Colonic mucosa (tissue), 4 donors: Measurements from ENCODE around the gene CXCL6. TPM values are rescaled to one million over a fixed set of nuclear protein-coding genes. Genes with fewer than 3 reads are reported as not detected.

Source experiments
- DNase-seq: peaks from one replicate; pipeline ENCODE4 v3.0.0-alpha.2; 2020
- H3K27ac ChIP-seq: fragments of 200-600 bp; one replicate; pipeline ENCODE4 v1.8.0; 2021
- H3K27me3 ChIP-seq: fragments of 200-600 bp; one replicate; pipeline ENCODE4 v1.8.0; 2021
- H3K36me3 ChIP-seq: fragments of 200-600 bp; one replicate; pipeline ENCODE4 v1.8.0; 2021
- H3K4me1 ChIP-seq: fragments of 200-600 bp; one replicate; pipeline ENCODE4 v1.8.0; 2021; ENCODE audit warnings: mild to moderate bottlenecking
- H3K4me3 ChIP-seq: fragments of 200-600 bp; one replicate; pipeline ENCODE4 v1.8.0; 2021
- H3K9ac ChIP-seq, 2 donors: one replicate each; pipeline ENCODE4 v1.7.0; 2013; ENCODE audit warnings: control low read depth in 2 of 2, low read depth in 2 of 2, low read length in 2 of 2
- H3K9me3 ChIP-seq: fragments of 200-600 bp; one replicate; pipeline ENCODE4 v1.8.0; 2021
- intact Hi-C: fragments of 100-400 bp; cut with DNase I; formaldehyde crosslinking; loops from one replicate; pipeline ENCODE4 v1.14.1; 2022
- total RNA-seq, 2 donors: library from RNA; stranded (reverse); fragmentation: NEBNext Ultra II Directional in 1 of 2; extraction: Animal tissue kit (Norgen Biotek cat#: 25700) in 1 of 2; gene quantifications; one replicate each; pipeline ENCODE4 v1.2.1, GENCODE V29; 2021
- TF ChIP-seq, protein P1 (sequence below): fragments of 200-600 bp; IDR thresholded peaks from one replicate; pipeline ENCODE4 v1.8.0; 2022; ENCODE audit warnings: antibody characterized with exemption, mild to moderate bottlenecking
- donor health status: healthy.
- donor health status: DM: no; HTN: no; CAD: no.
- donor health status: DM: no; HTN: no; CAD: no.

CXCL6 gene
- total RNA-seq, 2 donors from 2014 or later: 0.32 to 0.42 TPM

- intact Hi-C loops: no loop called here
- peak; percentile 27 for DNase-seq
- Histone ChIP-seq H3K9me3 (no peaks in the 10 kb centered on the region), H3K36me3 (no peaks in the 10 kb centered on the region), H3K27ac (no peak within 1 kb of the TSS), H3K4me3 (no peak within 1 kb of the TSS), H3K9ac (no peak within 1 kb of the TSS), H3K27me3 (no peaks in the 10 kb centered on the region), H3K4me1 (no peaks in the 10 kb centered on the region)
- TF ChIP-seq, protein P1, sequence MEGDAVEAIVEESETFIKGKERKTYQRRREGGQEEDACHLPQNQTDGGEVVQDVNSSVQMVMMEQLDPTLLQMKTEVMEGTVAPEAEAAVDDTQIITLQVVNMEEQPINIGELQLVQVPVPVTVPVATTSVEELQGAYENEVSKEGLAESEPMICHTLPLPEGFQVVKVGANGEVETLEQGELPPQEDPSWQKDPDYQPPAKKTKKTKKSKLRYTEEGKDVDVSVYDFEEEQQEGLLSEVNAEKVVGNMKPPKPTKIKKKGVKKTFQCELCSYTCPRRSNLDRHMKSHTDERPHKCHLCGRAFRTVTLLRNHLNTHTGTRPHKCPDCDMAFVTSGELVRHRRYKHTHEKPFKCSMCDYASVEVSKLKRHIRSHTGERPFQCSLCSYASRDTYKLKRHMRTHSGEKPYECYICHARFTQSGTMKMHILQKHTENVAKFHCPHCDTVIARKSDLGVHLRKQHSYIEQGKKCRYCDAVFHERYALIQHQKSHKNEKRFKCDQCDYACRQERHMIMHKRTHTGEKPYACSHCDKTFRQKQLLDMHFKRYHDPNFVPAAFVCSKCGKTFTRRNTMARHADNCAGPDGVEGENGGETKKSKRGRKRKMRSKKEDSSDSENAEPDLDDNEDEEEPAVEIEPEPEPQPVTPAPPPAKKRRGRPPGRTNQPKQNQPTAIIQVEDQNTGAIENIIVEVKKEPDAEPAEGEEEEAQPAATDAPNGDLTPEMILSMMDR: no peak
These were observed 16.8 kb downstream of the CXCL6 start, which contains the start of gene PF4V1 for GRCh38 chr4:73853246-73853704. PF4V1 (plus strand) TSS chr4:73853296; CDS start chr4:73853363, 67 bp downstream.

- H3K4me1 ChIP-seq: no peaks in the 10 kb centered on the region
- H3K9me3 ChIP-seq: no peaks in the 10 kb centered on the region
- intact Hi-C loops: no loop called here
- DNase-seq: no peak
- H3K9ac ChIP-seq: no peak overlapping the region
- no peak overlapping the region for H3K4me3 ChIP-seq
- H3K27ac ChIP-seq: no peak overlapping the region
- TF ChIP-seq, protein P1: no peak
- no peaks in the 10 kb centered on the region for H3K27me3 ChIP-seq
- H3K36me3 ChIP-seq: no peaks in the 10 kb centered on the region
These were observed 17.4 kb downstream of the CXCL6 start for GRCh38 chr4:73853718-73854473.

DNA sequence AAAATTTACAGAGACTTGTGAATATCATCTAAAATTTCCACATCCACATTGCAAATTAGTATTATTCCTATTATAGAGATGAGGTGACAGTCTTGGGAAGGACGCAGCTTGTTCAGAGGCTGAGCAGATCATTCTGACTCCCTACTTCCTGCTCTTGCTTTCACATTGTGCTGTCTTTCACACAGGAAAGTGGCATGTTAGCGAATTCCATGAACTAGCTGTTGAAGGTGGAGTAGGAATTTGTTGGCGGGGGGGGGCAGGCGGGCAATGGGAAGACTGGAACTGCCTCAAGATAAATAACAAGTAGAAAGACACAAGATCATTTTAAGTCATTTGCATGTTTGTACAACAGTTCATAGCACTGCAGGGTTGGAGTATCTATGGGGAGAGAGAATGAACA, 18.9 kb downstream of the CXCL6 start:
- Histone ChIP-seq H3K4me3 (no peak overlapping the region), H3K9ac (no peak overlapping the region), H3K27ac (no peak overlapping the region), H3K27me3 (no peaks in the 10 kb centered on the region), H3K4me1 (no peaks in the 10 kb centered on the region), H3K9me3 (no peaks in the 10 kb centered on the region), H3K36me3 (no peaks in the 10 kb centered on the region)
- intact Hi-C loops: no loop called here
- TF ChIP-seq, protein P1: no peak
- no peak for DNase-seq

GRCh38 chr4:73856518-73856917, 20.0 kb downstream of the CXCL6 start:
- no peaks in the 10 kb centered on the region for H3K36me3 ChIP-seq
- H3K27ac ChIP-seq: no peak overlapping the region

DNA sequence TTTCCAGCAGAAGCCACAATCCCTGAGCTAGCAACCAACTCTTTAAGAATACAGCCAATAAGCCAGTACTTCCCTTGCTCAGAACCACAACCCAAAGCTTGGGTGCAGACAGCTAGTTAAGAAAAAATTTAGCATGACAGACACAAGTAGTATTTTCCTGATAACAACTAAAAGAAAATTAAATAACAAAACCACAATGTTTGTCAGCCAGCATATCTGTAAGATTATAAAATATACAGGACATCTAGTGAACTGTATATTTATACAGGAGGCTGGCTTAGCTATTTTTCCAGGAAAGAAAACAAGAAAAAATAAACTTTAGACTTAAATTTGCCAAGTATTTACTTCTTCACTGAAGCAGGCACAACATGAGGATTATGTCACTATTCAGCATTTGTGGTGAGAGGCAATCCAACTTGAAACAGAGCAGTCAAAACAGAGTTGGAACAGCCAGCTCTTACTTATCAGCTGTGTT, 23.2 kb downstream of the CXCL6 start:
- Histone ChIP-seq H3K4me1 (no peaks in the 10 kb centered on the region), H3K9ac (no peak overlapping the region), H3K9me3 (no peaks in the 10 kb centered on the region), H3K4me3 (no peak overlapping the region), H3K27me3 (no peaks in the 10 kb centered on the region), H3K27ac (no peak overlapping the region), H3K36me3 (no peaks in the 10 kb centered on the region)
- TF ChIP-seq, protein P1: no peak
- intact Hi-C loops: loop anchor here (5.0 to 10.0 kb wide), 2 partner anchors 132 to 275 kb away; no protein-coding TSS in a partner anchor
- no peak for DNase-seq

More at GRCh38 chr4:73856518-73856917, 20.0 kb downstream of the CXCL6 start:
- intact Hi-C loops: no loop called here
- Histone ChIP-seq H3K9ac (no peak overlapping the region), H3K27me3 (no peaks in the 10 kb centered on the region), H3K4me1 (no peaks in the 10 kb centered on the region), H3K4me3 (no peak overlapping the region), H3K9me3 (no peaks in the 10 kb centered on the region)
- TF ChIP-seq, protein P1: no peak
- no peak for DNase-seq
